MM.1S (cell line): ENCODE measurements around the gene CALU.

Experiments
- EZH2 ChIP-seq: fragments of 300-600 bp; sonication (generic); optimal IDR thresholded peaks from 2 replicates; pipeline ENCODE3; 2017; ENCODE audit warnings: low read depth, mild to moderate bottlenecking, antibody characterized with exemption, low read length, mixed read lengths
- EZH2phosphoT487 ChIP-seq: fragments of 300-600 bp; sonication (generic); IDR thresholded peaks from 2 replicates; pipeline ENCODE4 v1.6.1; 2018; ENCODE audit warnings: antibody characterized with exemption, low read length
- TF ChIP-seq, protein P1 (sequence below): fragments of 300-600 bp; sonication (generic); IDR thresholded peaks from 2 replicates; pipeline ENCODE4 v1.5.1; 2016; ENCODE audit warnings: antibody characterized with exemption, low read length, mixed read lengths

DNA sequence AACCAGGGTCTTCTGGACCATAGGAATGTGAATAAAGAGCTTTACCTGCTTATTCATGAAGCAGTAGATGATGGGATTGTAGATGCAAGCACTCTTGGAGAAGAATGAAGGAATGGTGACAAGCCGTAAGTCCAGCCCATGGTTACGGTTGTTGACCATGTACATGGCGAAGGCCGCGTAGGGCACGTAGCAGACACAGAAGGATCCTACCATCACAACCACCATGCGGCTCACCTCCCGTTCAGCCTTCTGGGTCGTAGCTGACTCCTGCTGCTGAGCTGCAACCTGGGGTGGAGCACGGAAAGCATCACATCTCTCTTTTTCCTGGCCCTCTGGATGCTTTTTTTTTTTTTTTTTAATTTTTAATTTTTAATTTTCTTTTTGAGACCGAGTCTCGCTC is 34.4 kb downstream of the CALU start:
- TF ChIP-seq, protein P1, sequence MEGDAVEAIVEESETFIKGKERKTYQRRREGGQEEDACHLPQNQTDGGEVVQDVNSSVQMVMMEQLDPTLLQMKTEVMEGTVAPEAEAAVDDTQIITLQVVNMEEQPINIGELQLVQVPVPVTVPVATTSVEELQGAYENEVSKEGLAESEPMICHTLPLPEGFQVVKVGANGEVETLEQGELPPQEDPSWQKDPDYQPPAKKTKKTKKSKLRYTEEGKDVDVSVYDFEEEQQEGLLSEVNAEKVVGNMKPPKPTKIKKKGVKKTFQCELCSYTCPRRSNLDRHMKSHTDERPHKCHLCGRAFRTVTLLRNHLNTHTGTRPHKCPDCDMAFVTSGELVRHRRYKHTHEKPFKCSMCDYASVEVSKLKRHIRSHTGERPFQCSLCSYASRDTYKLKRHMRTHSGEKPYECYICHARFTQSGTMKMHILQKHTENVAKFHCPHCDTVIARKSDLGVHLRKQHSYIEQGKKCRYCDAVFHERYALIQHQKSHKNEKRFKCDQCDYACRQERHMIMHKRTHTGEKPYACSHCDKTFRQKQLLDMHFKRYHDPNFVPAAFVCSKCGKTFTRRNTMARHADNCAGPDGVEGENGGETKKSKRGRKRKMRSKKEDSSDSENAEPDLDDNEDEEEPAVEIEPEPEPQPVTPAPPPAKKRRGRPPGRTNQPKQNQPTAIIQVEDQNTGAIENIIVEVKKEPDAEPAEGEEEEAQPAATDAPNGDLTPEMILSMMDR = no peak
- TF ChIP-seq EZH2 (no peak), EZH2phosphoT487 (no peak)
